Liver (tissue), 3 donors: ENCODE measurements around the gene MSI2.

Experiments used
- CTCF ChIP-seq: fragments of 150-350 bp; IDR thresholded peaks from 2 replicates; pipeline ENCODE4 v1.5.1; 2017; ENCODE audit warnings: improper control_type of control experiment, low read depth, low read length; ENCODE audit not compliant: missing input control
- RAD21 ChIP-seq, 2 donors: IDR thresholded peaks; 2 replicates each; pipeline ENCODE4 v1.6.1; 2016; ENCODE audit warnings: antibody characterized with exemption in 2 of 2, mild to moderate bottlenecking in 2 of 2
- YY1 ChIP-seq: IDR thresholded peaks from 2 replicates; pipeline ENCODE4 v1.6.1; 2016; ENCODE audit warnings: antibody characterized with exemption, mild to moderate bottlenecking
- donor health status: healthy.
- donor health status: healthy.

GRCh38 chr17:57507828-57508227, 251.5 kb downstream of the MSI2 start:
- TF ChIP-seq CTCF (no peak), YY1 (no peak), RAD21 (IDR thresholded peaks at IDR 0.05) (no peak)
